AG04449 (cell line): ENCODE results near the gene GFI1.
"Not testable (repeated sequence)": the region's sequence is repeated elsewhere in the genome, so short reads cannot be mapped to it uniquely, and the experiment has no call there.

Experiments
- CTCF ChIA-PET: fragments of 350-600 bp; formaldehyde crosslinking; extraction: SDS; loops from one replicate; lab custom pipeline; 2021; ENCODE audit warnings: antibody characterized with exemption; lab: Yijun Ruan, JAX
- POLR2A ChIA-PET: fragments of 400-600, 350-600 bp; formaldehyde crosslinking; extraction: SDS; loops from one replicate; lab custom pipeline; 2020; ENCODE audit warnings: antibody characterized with exemption, inconsistent platforms; lab: Yijun Ruan, JAX
- DNase-seq: peaks from one replicate; pipeline ENCODE4 v3.0.0-alpha.2; 2010; ENCODE audit warnings: low read depth, low spot score
- H3K4me3 ChIP-seq: 2 replicates; pipeline ENCODE4 v1.5.1; 2011; ENCODE audit warnings: low read depth, mild to moderate bottlenecking, control low read depth, low read length
- CTCF ChIP-seq: IDR thresholded peaks from one replicate; pipeline ENCODE4 v1.5.1; 2011; ENCODE audit warnings: mild to moderate bottlenecking, moderate library complexity, low read length, control low read depth, inconsistent platforms; ENCODE audit not compliant: insufficient read depth; ENCODE audit errors: missing control alignments

Gene GFI1

GRCh38 chr1:92443893-92444292 is 42.8 kb downstream of the GFI1 start:
- POLR2A ChIA-PET: no interaction called here
- CTCF ChIA-PET: no interaction called here
- no peak overlapping the region for H3K4me3 ChIP-seq
- DNase-seq: no peak
- no peak for TF ChIP-seq CTCF

GRCh38 chr1:92442351-92442750 is 44.4 kb downstream of the GFI1 start:
- ChIA-PET POLR2A (no interaction called here), CTCF (no interaction called here)
- no peak overlapping the region for H3K4me3 ChIP-seq
- no peak for DNase-seq
- no peak for TF ChIP-seq CTCF

GRCh38 chr1:92441697-92442342 is 44.9 kb downstream of the GFI1 start:
- ChIA-PET POLR2A (no interaction called here), CTCF (no interaction called here)
- no peak for DNase-seq
- no peak overlapping the region for H3K4me3 ChIP-seq
- no peak for TF ChIP-seq CTCF

- ChIA-PET POLR2A (no interaction called here), CTCF (no interaction called here)
- TF ChIP-seq CTCF: no peak
- no peak overlapping the region for H3K4me3 ChIP-seq
- no peak for DNase-seq
Measured at GRCh38 chr1:92441316-92441696, 45.4 kb downstream of the GFI1 start.

GRCh38 chr1:92439291-92439690 is 47.4 kb downstream of the GFI1 start:
- POLR2A ChIA-PET: no interaction called here
- TF ChIP-seq CTCF: no peak
- no peak overlapping the region for H3K4me3 ChIP-seq
- CTCF ChIA-PET: no interaction called here
- DNase-seq: no peak

GRCh38 chr1:92434572-92434971 is 52.2 kb downstream of the GFI1 start:
- DNase-seq, H3K4me3 ChIP-seq, CTCF ChIA-PET, POLR2A ChIA-PET: not testable (repeated sequence)

GRCh38 chr1:92430030-92430429 is 56.7 kb downstream of the GFI1 start:
- DNase-seq: no peak
- ChIA-PET CTCF (no interaction called here), POLR2A (no interaction called here)
- TF ChIP-seq CTCF: no peak
- no peak overlapping the region for H3K4me3 ChIP-seq
